Glutamatergic neuron (in vitro differentiated cells): Measurements from ENCODE around the gene EPB41L1. TPM values are rescaled to one million over a fixed set of nuclear protein-coding genes. Genes with fewer than 3 reads are reported as not detected.
A peak's percentile ranks its signal among the peaks of the same experiment; 100 is the strongest.

ENCODE experiments used
- DNase-seq: peaks from one replicate; pipeline ENCODE4 v3.0.0; 2022
- H3K27ac Mint-ChIP-seq: one replicate; pipeline ENCODE4 v1.8.0; 2020; ENCODE audit warnings: mild to moderate bottlenecking, mixed read lengths, inconsistent platforms; ENCODE audit not compliant: unreplicated experiment
- H3K27me3 Mint-ChIP-seq: one replicate; pipeline ENCODE4 v1.8.0; 2020; ENCODE audit warnings: mild to moderate bottlenecking, moderate library complexity, mixed read lengths, inconsistent platforms; ENCODE audit not compliant: unreplicated experiment
- H3K36me3 Mint-ChIP-seq: one replicate; pipeline ENCODE4 v1.8.0; 2020; ENCODE audit warnings: mild to moderate bottlenecking, mixed read lengths, inconsistent platforms; ENCODE audit not compliant: unreplicated experiment
- H3K4me1 Mint-ChIP-seq: one replicate; pipeline ENCODE4 v1.8.0; 2020; ENCODE audit warnings: mild to moderate bottlenecking, low read depth, mixed read lengths, inconsistent platforms; ENCODE audit not compliant: unreplicated experiment
- H3K4me3 Mint-ChIP-seq: one replicate; pipeline ENCODE4 v1.8.0; 2020; ENCODE audit warnings: mild to moderate bottlenecking, mixed read lengths, inconsistent platforms; ENCODE audit not compliant: unreplicated experiment
- H3K9me3 Mint-ChIP-seq: one replicate; pipeline ENCODE4 v1.8.0; 2020; ENCODE audit warnings: mild to moderate bottlenecking, moderate library complexity, mixed read lengths, inconsistent platforms; ENCODE audit not compliant: unreplicated experiment
- CTCF ChIP-seq: fragments of 200-600 bp; sonication (generic); IDR thresholded peaks from one replicate; pipeline ENCODE4 v1.5.0; 2021; ENCODE audit not compliant: partially characterized antibody, unreplicated experiment
- total RNA-seq: library from RNA; stranded (reverse); fragmentation: NEBNext Ultra II Directional; extraction: Animal tissue kit (Norgen Biotek cat#: 25700); gene quantifications from one replicate; pipeline ENCODE4 v1.2.1, GENCODE V29; 2021; ENCODE audit not compliant: unreplicated experiment

EPB41L1 gene
- total RNA-seq, 1 donor from 2014 or later, result 54.1 TPM

GRCh38 chr20:36215778-36216177, 61.2 kb downstream of the EPB41L1 start:
- H3K27ac Mint-ChIP-seq, result no peak overlapping the region
- H3K9me3 Mint-ChIP-seq, result peaks cover 6% of the 10 kb centered on the region
- H3K27me3 Mint-ChIP-seq, result no peaks in the 10 kb centered on the region
- no peak for DNase-seq
- H3K4me1 Mint-ChIP-seq, result peaks cover 12% of the 10 kb centered on the region
- H3K4me3 Mint-ChIP-seq, result no peak overlapping the region
- TF ChIP-seq CTCF, result no peak
- H3K36me3 Mint-ChIP-seq, result no peaks in the 10 kb centered on the region

- H3K27ac Mint-ChIP-seq, result no peak overlapping the region
- DNase-seq, result no peak
- H3K4me3 Mint-ChIP-seq, result no peak overlapping the region
- peaks cover 12% of the 10 kb centered on the region for H3K4me1 Mint-ChIP-seq
- H3K9me3 Mint-ChIP-seq, result peaks cover 6% of the 10 kb centered on the region
- no peaks in the 10 kb centered on the region for H3K36me3 Mint-ChIP-seq
- H3K27me3 Mint-ChIP-seq, result no peaks in the 10 kb centered on the region
- no peak for TF ChIP-seq CTCF
These were observed 61.9 kb downstream of the EPB41L1 start for GRCh38 chr20:36216314-36217025.

GRCh38 chr20:36217226-36217625, 62.7 kb downstream of the EPB41L1 start:
- H3K4me3 Mint-ChIP-seq, result no peak overlapping the region
- peak; percentile 30 for TF ChIP-seq CTCF
- H3K27ac Mint-ChIP-seq, result no peak overlapping the region
- DNase-seq, result no peak
- H3K36me3 Mint-ChIP-seq, result no peaks in the 10 kb centered on the region
- no peaks in the 10 kb centered on the region for H3K27me3 Mint-ChIP-seq
- peaks cover 12% of the 10 kb centered on the region for H3K4me1 Mint-ChIP-seq
- peaks cover 6% of the 10 kb centered on the region for H3K9me3 Mint-ChIP-seq

- peaks cover 12% of the 10 kb centered on the region for H3K4me1 Mint-ChIP-seq
- no peaks in the 10 kb centered on the region for H3K36me3 Mint-ChIP-seq
- H3K27me3 Mint-ChIP-seq, result no peaks in the 10 kb centered on the region
- DNase-seq, result peak; percentile 40
- TF ChIP-seq CTCF, result no peak
- H3K27ac Mint-ChIP-seq, result peak overlapping the region; percentile 4
- H3K4me3 Mint-ChIP-seq, result no peak overlapping the region
- peaks cover 6% of the 10 kb centered on the region for H3K9me3 Mint-ChIP-seq
These were observed 64.0 kb downstream of the EPB41L1 start for GRCh38 chr20:36218380-36219064.

- Mint-ChIP-seq H3K27me3 (no peaks in the 10 kb centered on the region), H3K9me3 (peaks cover 6% of the 10 kb centered on the region), H3K27ac (peak overlapping the region; percentile 25), H3K4me1 (peaks cover 12% of the 10 kb centered on the region), H3K4me3 (no peak overlapping the region), H3K36me3 (no peaks in the 10 kb centered on the region)
- no peak for DNase-seq
- TF ChIP-seq CTCF, result no peak
These were observed 65.2 kb downstream of the EPB41L1 start for GRCh38 chr20:36219671-36220220.
